Measurements from ENCODE around the gene IMMP1L.
"Not testable (repeated sequence)": the region's sequence is repeated elsewhere in the genome, so short reads cannot be mapped to it uniquely, and the experiment has no call there.

IMMP1L gene

GRCh38 chr11:31499576-31500178 is 9.7 kb downstream of the IMMP1L start:
- no peaks in the 10 kb centered on the region for H3K9me3 ChIP-seq (ENCODE audit: insufficient read depth, low read depth, low read length)
- H3K4me1 ChIP-seq (ENCODE audit: insufficient read depth, low read length, poor library complexity, severe bottlenecking), result peaks cover 22% of the 10 kb centered on the region
- no peaks in the 10 kb centered on the region for H3K27me3 ChIP-seq (ENCODE audit: insufficient read depth, low read length, poor library complexity, severe bottlenecking)
- no peaks in the 10 kb centered on the region for H3K9me2 ChIP-seq (replicated peaks; ENCODE audit: low read depth, low read length)
- no peak overlapping the region for H3K9ac ChIP-seq (ENCODE audit: low read depth, low read length, poor library complexity, severe bottlenecking)
- H3K4me3 ChIP-seq (ENCODE audit: low read length, poor library complexity, severe bottlenecking), result no peak overlapping the region
- TF ChIP-seq EZH2phosphoT487 (IDR thresholded peaks at IDR 0.05; ENCODE audit: borderline replicate concordance) (no peak), CTCF (conservative IDR thresholded peaks at IDR 0.05; ENCODE audit: low read length) (no peak)
- peaks cover 83% of the 10 kb centered on the region for H3K79me2 ChIP-seq (ENCODE audit: insufficient read depth, low read length)
- H3F3A ChIP-seq (ENCODE audit: low read depth), result no peaks in the 10 kb centered on the region
- H2AFZ ChIP-seq (ENCODE audit: low read length), result no peak overlapping the region
- no peaks in the 10 kb centered on the region for H3K36me3 ChIP-seq (ENCODE audit: insufficient read depth, low read length)
- H4K20me1 ChIP-seq (ENCODE audit: insufficient read depth, low read length, poor library complexity, severe bottlenecking), result peaks cover 13% of the 10 kb centered on the region
- H3K4me2 ChIP-seq (ENCODE audit: low read depth, low read length, poor library complexity, severe bottlenecking), result peak overlapping the region; percentile 22

- not testable (repeated sequence) for H3K27me3 ChIP-seq (ENCODE audit: insufficient read depth, low read length, poor library complexity, severe bottlenecking); H3K4me1 ChIP-seq (ENCODE audit: insufficient read depth, low read length, poor library complexity, severe bottlenecking); H3K4me2 ChIP-seq (ENCODE audit: low read depth, low read length, poor library complexity, severe bottlenecking); H3K9ac ChIP-seq (ENCODE audit: low read depth, low read length, poor library complexity, severe bottlenecking); H3K36me3 ChIP-seq (ENCODE audit: insufficient read depth, low read length); H4K20me1 ChIP-seq (ENCODE audit: insufficient read depth, low read length, poor library complexity, severe bottlenecking); H2AFZ ChIP-seq (ENCODE audit: low read length); H3F3A ChIP-seq (ENCODE audit: low read depth); H3K9me3 ChIP-seq (ENCODE audit: insufficient read depth, low read depth, low read length); H3K4me3 ChIP-seq (ENCODE audit: low read length, poor library complexity, severe bottlenecking); H3K9me2 ChIP-seq (replicated peaks; ENCODE audit: low read depth, low read length)
- peaks cover 58% of the 10 kb centered on the region for H3K79me2 ChIP-seq (ENCODE audit: insufficient read depth, low read length)
These were observed 15.7 kb downstream of the IMMP1L start for GRCh38 chr11:31493762-31494161.

GRCh38 chr11:31493235-31493634 is 16.2 kb downstream of the IMMP1L start:
- H3K27me3 ChIP-seq (ENCODE audit: insufficient read depth, low read length, poor library complexity, severe bottlenecking), result no peaks in the 10 kb centered on the region
- peaks cover 4% of the 10 kb centered on the region for H4K20me1 ChIP-seq (ENCODE audit: insufficient read depth, low read length, poor library complexity, severe bottlenecking)
- no peaks in the 10 kb centered on the region; the same call in 1 of the 2 replicates for H3K36me3 ChIP-seq (ENCODE audit: insufficient read depth, low read length)
- H3F3A ChIP-seq (ENCODE audit: low read depth), result no peaks in the 10 kb centered on the region
- H3K4me1 ChIP-seq (ENCODE audit: insufficient read depth, low read length, poor library complexity, severe bottlenecking), result peaks cover under 1% of the 10 kb centered on the region
- H3K9me2 ChIP-seq (replicated peaks; ENCODE audit: low read depth, low read length), result no peaks in the 10 kb centered on the region
- H2AFZ ChIP-seq (ENCODE audit: low read length), result no peak overlapping the region
- no peak for TF ChIP-seq CTCF (conservative IDR thresholded peaks at IDR 0.05; ENCODE audit: low read length)
- no peak for TF ChIP-seq EZH2phosphoT487 (IDR thresholded peaks at IDR 0.05; ENCODE audit: borderline replicate concordance)
- no peak overlapping the region for H3K9ac ChIP-seq (ENCODE audit: low read depth, low read length, poor library complexity, severe bottlenecking)
- no peak overlapping the region for H3K4me3 ChIP-seq (ENCODE audit: low read length, poor library complexity, severe bottlenecking)
- no peaks in the 10 kb centered on the region for H3K9me3 ChIP-seq (ENCODE audit: insufficient read depth, low read depth, low read length)
- peaks cover 53% of the 10 kb centered on the region for H3K79me2 ChIP-seq (ENCODE audit: insufficient read depth, low read length)
- no peak overlapping the region for H3K4me2 ChIP-seq (ENCODE audit: low read depth, low read length, poor library complexity, severe bottlenecking)

GRCh38 chr11:31492320-31492913 is 17.0 kb downstream of the IMMP1L start:
- Histone ChIP-seq H3F3A (ENCODE audit: low read depth) (no peaks in the 10 kb centered on the region), H3K9ac (ENCODE audit: low read depth, low read length, poor library complexity, severe bottlenecking) (no peak overlapping the region), H3K4me3 (ENCODE audit: low read length, poor library complexity, severe bottlenecking) (no peak overlapping the region), H4K20me1 (ENCODE audit: insufficient read depth, low read length, poor library complexity, severe bottlenecking) (peaks cover 4% of the 10 kb centered on the region), H3K79me2 (ENCODE audit: insufficient read depth, low read length) (peaks cover 51% of the 10 kb centered on the region), H3K9me3 (ENCODE audit: insufficient read depth, low read depth, low read length) (no peaks in the 10 kb centered on the region), H3K36me3 (ENCODE audit: insufficient read depth, low read length) (peaks cover 2% of the 10 kb centered on the region; the same call in 1 of the 2 replicates), H2AFZ (ENCODE audit: low read length) (no peak overlapping the region), H3K27me3 (ENCODE audit: insufficient read depth, low read length, poor library complexity, severe bottlenecking) (no peaks in the 10 kb centered on the region), H3K4me1 (ENCODE audit: insufficient read depth, low read length, poor library complexity, severe bottlenecking) (no peaks in the 10 kb centered on the region), H3K4me2 (ENCODE audit: low read depth, low read length, poor library complexity, severe bottlenecking) (no peak overlapping the region), H3K9me2 (replicated peaks; ENCODE audit: low read depth, low read length) (no peaks in the 10 kb centered on the region)
- TF ChIP-seq CTCF (conservative IDR thresholded peaks at IDR 0.05; ENCODE audit: low read length) (no peak), EZH2phosphoT487 (IDR thresholded peaks at IDR 0.05; ENCODE audit: borderline replicate concordance) (no peak)
